Endothelial cell (in vitro differentiated cells): Measurements from ENCODE around the gene IDH3A. TPM values are rescaled to one million over a fixed set of nuclear protein-coding genes. Genes with fewer than 3 reads are reported as not detected.

Source experiments
- DNase-seq: peaks from one replicate; pipeline ENCODE4 v3.0.0; 2021; ENCODE audit warnings: low spot score
- H3K27ac Mint-ChIP-seq: one replicate; pipeline ENCODE4 v1.8.0; 2021; ENCODE audit warnings: mixed read lengths, inconsistent platforms; ENCODE audit not compliant: unreplicated experiment
- H3K27me3 Mint-ChIP-seq: one replicate; pipeline ENCODE4 v1.8.0; 2021; ENCODE audit warnings: mild to moderate bottlenecking, moderate library complexity, mixed read lengths, inconsistent platforms; ENCODE audit not compliant: unreplicated experiment
- H3K36me3 Mint-ChIP-seq: one replicate; pipeline ENCODE4 v1.8.0; 2021; ENCODE audit warnings: mild to moderate bottlenecking, low read depth, mixed read lengths, inconsistent platforms; ENCODE audit not compliant: unreplicated experiment
- H3K4me1 Mint-ChIP-seq: one replicate; pipeline ENCODE4 v1.8.0; 2021; ENCODE audit warnings: mild to moderate bottlenecking, mixed read lengths, inconsistent platforms; ENCODE audit not compliant: unreplicated experiment
- H3K4me3 Mint-ChIP-seq: one replicate; pipeline ENCODE4 v1.8.0; 2021; ENCODE audit warnings: mild to moderate bottlenecking, mixed read lengths, inconsistent platforms; ENCODE audit not compliant: unreplicated experiment
- H3K9me3 Mint-ChIP-seq: one replicate; pipeline ENCODE4 v1.8.0; 2021; ENCODE audit warnings: mixed read lengths, inconsistent platforms; ENCODE audit not compliant: unreplicated experiment
- total RNA-seq: library from RNA; stranded (reverse); fragmentation: NEBNext Ultra II Directional; extraction: Animal tissue kit (Norgen Biotek cat#: 25700); gene quantifications from one replicate; pipeline ENCODE4 v1.2.1, GENCODE V29; 2021; ENCODE audit not compliant: unreplicated experiment
- TF ChIP-seq, protein P1 (sequence below): fragments of 200-600 bp; sonication (generic); IDR thresholded peaks from one replicate; pipeline ENCODE4 v1.5.0; 2021; ENCODE audit warnings: antibody characterized with exemption; ENCODE audit not compliant: unreplicated experiment

IDH3A gene
- total RNA-seq, 1 donor from 2014 or later = 19.9 TPM

DNA sequence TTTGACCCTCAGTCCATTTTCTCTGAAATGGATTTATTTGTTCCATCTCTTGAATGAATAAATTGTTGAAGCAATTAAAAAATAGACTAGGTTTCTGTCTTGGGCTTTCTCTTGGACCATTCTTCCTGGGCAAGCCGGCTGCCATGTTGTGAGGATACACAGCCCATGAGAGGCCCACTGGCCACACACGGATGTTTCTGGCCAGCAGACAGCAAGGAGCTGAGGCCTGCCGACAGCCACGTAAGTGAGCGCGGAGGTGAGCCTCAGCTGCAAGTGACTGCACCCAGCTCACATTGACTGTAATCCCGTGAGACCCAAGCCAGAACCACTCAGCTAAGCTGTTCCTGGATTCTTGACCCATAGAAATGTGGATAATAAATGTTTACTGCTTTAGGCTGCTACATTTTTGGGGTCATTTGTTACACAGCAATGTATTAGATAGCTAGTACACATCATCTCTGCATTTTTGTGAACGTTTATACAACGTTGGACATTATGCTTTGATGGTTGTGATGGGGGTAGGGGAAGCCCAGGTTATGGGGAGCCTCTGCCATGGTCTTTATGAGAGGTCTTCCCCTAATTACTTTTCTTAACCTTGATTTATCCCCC, 22.8 kb downstream of the IDH3A start:
- Mint-ChIP-seq H3K27me3 (peaks cover 2% of the 10 kb centered on the region), H3K4me1 (no peaks in the 10 kb centered on the region), H3K9me3 (no peaks in the 10 kb centered on the region), H3K36me3 (peaks cover 13% of the 10 kb centered on the region), H3K27ac (no peak overlapping the region), H3K4me3 (peak overlapping the region; percentile 1)
- TF ChIP-seq, protein P1, sequence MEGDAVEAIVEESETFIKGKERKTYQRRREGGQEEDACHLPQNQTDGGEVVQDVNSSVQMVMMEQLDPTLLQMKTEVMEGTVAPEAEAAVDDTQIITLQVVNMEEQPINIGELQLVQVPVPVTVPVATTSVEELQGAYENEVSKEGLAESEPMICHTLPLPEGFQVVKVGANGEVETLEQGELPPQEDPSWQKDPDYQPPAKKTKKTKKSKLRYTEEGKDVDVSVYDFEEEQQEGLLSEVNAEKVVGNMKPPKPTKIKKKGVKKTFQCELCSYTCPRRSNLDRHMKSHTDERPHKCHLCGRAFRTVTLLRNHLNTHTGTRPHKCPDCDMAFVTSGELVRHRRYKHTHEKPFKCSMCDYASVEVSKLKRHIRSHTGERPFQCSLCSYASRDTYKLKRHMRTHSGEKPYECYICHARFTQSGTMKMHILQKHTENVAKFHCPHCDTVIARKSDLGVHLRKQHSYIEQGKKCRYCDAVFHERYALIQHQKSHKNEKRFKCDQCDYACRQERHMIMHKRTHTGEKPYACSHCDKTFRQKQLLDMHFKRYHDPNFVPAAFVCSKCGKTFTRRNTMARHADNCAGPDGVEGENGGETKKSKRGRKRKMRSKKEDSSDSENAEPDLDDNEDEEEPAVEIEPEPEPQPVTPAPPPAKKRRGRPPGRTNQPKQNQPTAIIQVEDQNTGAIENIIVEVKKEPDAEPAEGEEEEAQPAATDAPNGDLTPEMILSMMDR = no peak
- DNase-seq = no peak

- DNase-seq = no peak
- Mint-ChIP-seq H3K4me1 (no peaks in the 10 kb centered on the region), H3K36me3 (peaks cover 9% of the 10 kb centered on the region), H3K9me3 (no peaks in the 10 kb centered on the region), H3K27me3 (peaks cover 2% of the 10 kb centered on the region), H3K27ac (no peak overlapping the region), H3K4me3 (no peak overlapping the region)
- TF ChIP-seq, protein P1 = no peak
Measured at GRCh38 chr15:78174401-78174800, 25.2 kb downstream of the IDH3A start.

DNA sequence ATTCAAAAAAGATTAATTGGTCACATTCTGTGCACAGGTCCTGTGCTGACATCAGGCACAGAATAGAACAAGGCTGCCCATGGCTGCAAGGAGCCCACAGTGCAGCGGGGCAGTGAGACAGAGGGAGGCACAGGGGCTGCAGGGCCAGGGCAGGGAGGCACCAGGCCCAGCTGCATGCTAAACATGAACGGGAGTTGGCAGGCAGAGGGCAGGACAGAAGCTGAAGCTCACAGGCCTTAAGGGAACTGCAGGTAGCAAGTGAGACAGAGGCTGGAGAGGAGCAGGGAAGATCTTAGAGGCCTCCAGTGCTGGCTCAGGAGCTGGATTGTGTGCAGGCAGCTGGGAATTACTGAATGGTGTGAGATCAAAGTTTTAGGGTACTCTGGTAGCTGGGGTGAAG, 26.2 kb downstream of the IDH3A start:
- Mint-ChIP-seq H3K4me1 (no peaks in the 10 kb centered on the region), H3K36me3 (peaks cover 5% of the 10 kb centered on the region), H3K4me3 (no peak overlapping the region), H3K27ac (no peak overlapping the region), H3K27me3 (peaks cover 5% of the 10 kb centered on the region), H3K9me3 (no peaks in the 10 kb centered on the region)
- no peak for DNase-seq
- TF ChIP-seq, protein P1 = no peak

GRCh38 chr15:78177447-78177873, 28.3 kb downstream of the IDH3A start:
- H3K4me3 Mint-ChIP-seq = no peak overlapping the region
- no peaks in the 10 kb centered on the region for H3K4me1 Mint-ChIP-seq
- DNase-seq = peak; percentile 67
- peaks cover 4% of the 10 kb centered on the region for H3K36me3 Mint-ChIP-seq
- H3K27ac Mint-ChIP-seq = no peak overlapping the region
- H3K9me3 Mint-ChIP-seq = no peaks in the 10 kb centered on the region
- TF ChIP-seq, protein P1 = peak; percentile 63
- H3K27me3 Mint-ChIP-seq = peaks cover 5% of the 10 kb centered on the region

GRCh38 chr15:78178064-78178463, 28.9 kb downstream of the IDH3A start:
- H3K4me1 Mint-ChIP-seq = no peaks in the 10 kb centered on the region
- H3K9me3 Mint-ChIP-seq = no peaks in the 10 kb centered on the region
- no peak for DNase-seq
- peaks cover 5% of the 10 kb centered on the region for H3K27me3 Mint-ChIP-seq
- no peak overlapping the region for H3K27ac Mint-ChIP-seq
- H3K4me3 Mint-ChIP-seq = no peak overlapping the region
- no peaks in the 10 kb centered on the region for H3K36me3 Mint-ChIP-seq
- TF ChIP-seq, protein P1 = no peak
